H1 (cell line): Measurements from ENCODE around the gene RAB3IP.

ENCODE experiments used
- CHD1 ChIP-seq: IDR thresholded peaks from 2 replicates; pipeline ENCODE4 v1.6.1; 2012; ENCODE audit warnings: low read depth, low read length, improper control_type of control experiment
- CTCF ChIP-seq, 3 experiments: IDR thresholded peaks; 1 replicate in 2 of 3; 2 replicates in 1 of 3; pipeline versions ENCODE4 v1.5.1 to v1.6.1; 2011; ENCODE audit warnings: low read length in 3 of 3, mild to moderate bottlenecking in 3 of 3, inconsistent platforms in 2 of 3, low read depth in 1 of 3, moderate library complexity in 1 of 3; ENCODE audit not compliant: insufficient read depth in 1 of 3; ENCODE audit errors: control extremely low read depth in 1 of 3
- EP300 ChIP-seq, 2 experiments: IDR thresholded peaks; 1 replicate in 1 of 2; 2 replicates in 1 of 2; pipeline ENCODE4 v1.6.1; 2011 to 2012; ENCODE audit warnings: low read depth in 2 of 2, low read length in 2 of 2, mild to moderate bottlenecking in 2 of 2, borderline replicate concordance in 1 of 2, inconsistent platforms in 1 of 2, moderate library complexity in 1 of 2
- EZH2 ChIP-seq: fragments of 200-600 bp; sonication (generic); IDR thresholded peaks from 2 replicates; pipeline ENCODE4 v1.7.1; 2012; ENCODE audit warnings: low read depth, mild to moderate bottlenecking, moderate library complexity, low read length, inconsistent platforms; ENCODE audit not compliant: severe bottlenecking
- GTF2F1 ChIP-seq: IDR thresholded peaks from 2 replicates; pipeline ENCODE4 v1.6.1; 2012; ENCODE audit warnings: low read depth, low read length, improper control_type of control experiment, borderline replicate concordance
- JUN ChIP-seq: IDR thresholded peaks from 2 replicates; pipeline ENCODE4 v1.6.1; 2011; ENCODE audit warnings: low read depth, mild to moderate bottlenecking, improper control_type of control experiment, low read length
- POLR2A ChIP-seq, 2 experiments: IDR thresholded peaks; 1 replicate in 1 of 2; 2 replicates in 1 of 2; pipeline ENCODE4 v1.6.1; 2011; ENCODE audit warnings: low read depth in 2 of 2, low read length in 2 of 2, mild to moderate bottlenecking in 2 of 2; ENCODE audit errors: control extremely low read depth in 1 of 2
- POLR2AphosphoS5 ChIP-seq: IDR thresholded peaks from 2 replicates; pipeline ENCODE4 v1.6.1; 2011; ENCODE audit warnings: low read depth, low read length
- RAD21 ChIP-seq, 2 experiments: IDR thresholded peaks in 1 of 2; conservative IDR thresholded peaks in 1 of 2; 2 replicates each; pipeline ENCODE4 v1.6.1; 2011; ENCODE audit warnings: low read depth in 2 of 2, low read length in 2 of 2, improper control_type of control experiment in 1 of 2, inconsistent platforms in 1 of 2, mild to moderate bottlenecking in 1 of 2, moderate library complexity in 1 of 2
- TAF1 ChIP-seq: IDR thresholded peaks from 2 replicates; pipeline ENCODE4 v1.6.1; 2011; ENCODE audit warnings: mild to moderate bottlenecking, low read depth, low read length

- TF ChIP-seq CTCF (IDR thresholded peaks at IDR 0.05; ENCODE audit: control extremely low read depth in 1 of 3, insufficient read depth in 1 of 3, low read depth in 1 of 3, low read length in 3 of 3) (no peak), JUN (no peak), EZH2 (no peak), POLR2AphosphoS5 (no peak), TAF1 (no peak), RAD21 (IDR thresholded peaks at IDR 0.05 in 1 of 2, conservative IDR thresholded peaks at IDR 0.05 in 1 of 2; ENCODE audit: low read depth in 2 of 2, low read length in 2 of 2) (no peak), EP300 (IDR thresholded peaks at IDR 0.05; ENCODE audit: borderline replicate concordance in 1 of 2, low read depth in 2 of 2, low read length in 2 of 2) (no peak), GTF2F1 (no peak), POLR2A (IDR thresholded peaks at IDR 0.05; ENCODE audit: control extremely low read depth in 1 of 2, low read depth in 2 of 2, low read length in 2 of 2) (no peak), CHD1 (no peak)
These were observed 102.1 kb downstream of the RAB3IP start for GRCh38 chr12:69840727-69841126.
